ENCODE results near the gene TMEM60.

- TF ChIP-seq CTCF (IDR thresholded peaks at IDR 0.05) (no peak), POLR2A (IDR thresholded peaks at IDR 0.05) (no peak)
Measured at GRCh38 chr7:77765906-77766800, 32.1 kb downstream of the TMEM60 start.
